Measurements from ENCODE around the gene OLFML2A. TPM values are rescaled to one million over a fixed set of nuclear protein-coding genes. Genes with fewer than 3 reads are reported as not detected.

OLFML2A gene
- total RNA-seq, 6 experiments from 2014 or later, result 0.12 to 0.74 (median 0.40) TPM

DNA sequence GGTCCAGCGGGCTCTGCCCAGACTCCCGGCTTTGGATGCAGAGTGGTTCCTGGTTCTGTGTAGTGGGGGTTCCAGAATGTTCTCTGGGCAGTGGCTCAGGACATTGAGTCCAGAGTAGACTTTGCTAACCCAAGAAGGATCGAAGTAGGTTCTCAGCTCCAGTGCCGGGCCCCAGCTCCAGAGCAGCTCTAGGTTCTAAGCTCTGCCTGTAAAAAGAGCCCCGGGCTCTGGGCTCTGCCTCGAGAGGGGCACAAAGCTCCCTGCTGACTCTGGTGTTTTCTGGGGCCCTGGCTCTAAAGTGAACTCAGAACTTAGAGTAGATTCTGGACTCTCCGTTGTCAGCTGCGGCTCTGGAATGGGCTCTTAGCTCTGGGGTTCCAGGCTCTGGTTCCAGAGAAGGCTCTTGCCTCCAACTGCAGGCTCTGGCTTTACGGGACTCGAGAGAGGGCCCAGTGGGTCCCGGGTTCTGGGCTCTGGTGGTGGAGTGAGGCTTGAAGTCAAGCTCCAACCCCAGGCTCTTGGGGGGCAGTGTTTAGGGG is 76.7 kb downstream of the OLFML2A start:
- H3K27me3 ChIP-seq, result no peaks in the 10 kb centered on the region
- ATAC-seq (peak in 1 of 4 donors; percentile 2), DNase-seq (no peak)
- intact Hi-C loops (cut with DNase I), result loop anchor here (5.0 kb wide), 1 partner anchor 76 kb away; the partner anchor contains the start of gene OLFML2A (in 2 of the 2)
- H3K9me3 ChIP-seq, result no peaks in the 10 kb centered on the region
- H3K4me3 ChIP-seq, result peak overlapping the region; percentile 20 to 50 (median 46)
- peaks cover 0 to 3% (median 0%) of the 10 kb centered on the region in 4 donors for H3K4me1 ChIP-seq
- WGBS (ENCODE audit: insufficient coverage, low coverage, low lambda C conversion rate, missing lambda C conversion rate), result 40% methylated on average over 1 of the region's 11 CpGs
- TF ChIP-seq, protein P1, sequence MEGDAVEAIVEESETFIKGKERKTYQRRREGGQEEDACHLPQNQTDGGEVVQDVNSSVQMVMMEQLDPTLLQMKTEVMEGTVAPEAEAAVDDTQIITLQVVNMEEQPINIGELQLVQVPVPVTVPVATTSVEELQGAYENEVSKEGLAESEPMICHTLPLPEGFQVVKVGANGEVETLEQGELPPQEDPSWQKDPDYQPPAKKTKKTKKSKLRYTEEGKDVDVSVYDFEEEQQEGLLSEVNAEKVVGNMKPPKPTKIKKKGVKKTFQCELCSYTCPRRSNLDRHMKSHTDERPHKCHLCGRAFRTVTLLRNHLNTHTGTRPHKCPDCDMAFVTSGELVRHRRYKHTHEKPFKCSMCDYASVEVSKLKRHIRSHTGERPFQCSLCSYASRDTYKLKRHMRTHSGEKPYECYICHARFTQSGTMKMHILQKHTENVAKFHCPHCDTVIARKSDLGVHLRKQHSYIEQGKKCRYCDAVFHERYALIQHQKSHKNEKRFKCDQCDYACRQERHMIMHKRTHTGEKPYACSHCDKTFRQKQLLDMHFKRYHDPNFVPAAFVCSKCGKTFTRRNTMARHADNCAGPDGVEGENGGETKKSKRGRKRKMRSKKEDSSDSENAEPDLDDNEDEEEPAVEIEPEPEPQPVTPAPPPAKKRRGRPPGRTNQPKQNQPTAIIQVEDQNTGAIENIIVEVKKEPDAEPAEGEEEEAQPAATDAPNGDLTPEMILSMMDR (IDR thresholded peaks at IDR 0.05), result no peak
- TF ChIP-seq POLR2A (IDR thresholded peaks at IDR 0.05), result no peak
- no peak overlapping the region for H3K27ac ChIP-seq
- peaks cover 0 to 18% (median 9%) of the 10 kb centered on the region in 4 donors for H3K36me3 ChIP-seq

DNA sequence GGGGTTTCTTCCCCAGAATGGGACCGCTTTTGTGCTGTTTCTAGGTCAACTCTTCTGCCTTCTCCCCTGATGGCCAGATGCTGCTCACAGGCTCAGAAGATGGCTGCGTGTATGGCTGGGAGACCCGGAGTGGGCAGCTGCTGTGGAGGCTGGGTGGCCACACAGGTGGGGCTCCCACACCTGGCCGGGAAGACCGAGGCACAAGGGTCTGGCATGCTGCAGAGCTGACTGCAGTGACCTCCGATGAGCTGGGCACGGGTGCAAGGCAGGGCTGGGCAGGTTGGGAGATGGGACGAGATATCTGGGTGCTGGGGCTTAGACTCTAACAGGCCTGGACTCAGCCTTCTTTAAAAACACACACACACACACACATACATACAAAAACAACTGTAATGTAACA is 77.2 kb downstream of the OLFML2A start:
- Histone ChIP-seq H3K4me1 (peaks cover 0 to 3% (median 0%) of the 10 kb centered on the region in 4 donors), H3K36me3 (peaks cover 0 to 23% (median 12%) of the 10 kb centered on the region in 4 donors), H3K9me3 (no peaks in the 10 kb centered on the region), H3K4me3 (no peak overlapping the region), H3K27me3 (no peaks in the 10 kb centered on the region), H3K27ac (no peak overlapping the region)
- DNase-seq (no peak), ATAC-seq (no peak)
- TF ChIP-seq POLR2A (IDR thresholded peaks at IDR 0.05), result no peak
- TF ChIP-seq, protein P1 (IDR thresholded peaks at IDR 0.05), result no peak
- WGBS (ENCODE audit: insufficient coverage, low coverage, low lambda C conversion rate, missing lambda C conversion rate), result 60% methylated on average over 2 of the region's 8 CpGs
- intact Hi-C loops (cut with DNase I), result loop anchor here (5.0 kb wide), 1 partner anchor 77 kb away; the partner anchor contains the start of gene OLFML2A (in 2 of the 2)

DNA sequence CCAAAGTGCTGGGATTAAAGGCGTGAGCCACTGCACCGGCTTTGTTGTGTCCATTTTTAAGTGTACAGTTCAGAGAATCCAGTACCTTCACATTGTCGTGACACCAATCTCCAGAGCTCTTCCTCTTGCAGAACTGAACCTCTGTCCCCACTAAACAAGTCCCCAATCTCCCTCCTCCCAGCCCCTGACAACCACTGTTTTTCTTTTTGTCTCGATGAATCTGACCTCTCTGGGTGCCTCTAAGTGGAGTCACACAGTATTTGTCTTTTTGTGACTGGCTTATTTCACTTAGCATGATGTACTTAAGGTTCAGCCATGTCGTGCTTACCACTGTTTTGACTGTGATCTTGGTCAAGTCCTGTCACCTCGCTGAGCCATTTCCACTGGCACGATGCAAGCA is 77.9 kb downstream of the OLFML2A start:
- peaks cover 0 to 7% (median 0%) of the 10 kb centered on the region in 4 donors for H3K4me1 ChIP-seq
- no peaks in the 10 kb centered on the region for H3K27me3 ChIP-seq
- no peak overlapping the region for H3K27ac ChIP-seq
- no peak for TF ChIP-seq POLR2A (IDR thresholded peaks at IDR 0.05)
- TF ChIP-seq, protein P1 (IDR thresholded peaks at IDR 0.05), result no peak
- DNase-seq (no peak), ATAC-seq (no peak)
- intact Hi-C loops (cut with DNase I), result loop anchor here (5.0 kb wide), 1 partner anchor 78 kb away; the partner anchor contains the start of gene OLFML2A (in 2 of the 2)
- H3K4me3 ChIP-seq, result no peak overlapping the region
- peaks cover 0 to 30% (median 15%) of the 10 kb centered on the region in 4 donors for H3K36me3 ChIP-seq
- WGBS (ENCODE audit: insufficient coverage, low coverage, low lambda C conversion rate, missing lambda C conversion rate), result 28% methylated on average over 6 of the region's 7 CpGs
- no peaks in the 10 kb centered on the region for H3K9me3 ChIP-seq

DNA sequence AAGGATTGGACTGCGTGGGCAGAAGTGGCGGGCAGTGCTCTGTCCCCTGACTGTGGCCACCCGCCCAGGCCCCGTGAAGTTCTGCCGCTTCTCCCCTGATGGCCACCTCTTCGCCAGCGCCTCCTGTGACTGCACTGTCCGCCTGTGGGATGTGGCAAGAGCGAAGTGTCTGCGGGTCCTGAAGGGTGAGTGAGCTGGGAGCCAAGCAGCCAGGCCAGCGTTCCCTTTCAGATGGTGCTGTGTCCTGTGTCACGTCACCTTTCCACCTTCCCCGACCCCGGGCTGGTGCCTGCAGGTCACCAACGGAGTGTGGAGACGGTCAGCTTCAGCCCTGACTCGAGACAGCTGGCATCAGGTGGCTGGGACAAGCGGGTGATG is 78.6 kb downstream of the OLFML2A start:
- H3K4me1 ChIP-seq, result peaks cover 0 to 12% (median 3%) of the 10 kb centered on the region in 4 donors
- H3K4me3 ChIP-seq, result no peak overlapping the region
- no peaks in the 10 kb centered on the region for H3K9me3 ChIP-seq
- 59% methylated on average over 10 of the region's 18 CpGs for WGBS (ENCODE audit: insufficient coverage, low coverage, low lambda C conversion rate, missing lambda C conversion rate)
- H3K36me3 ChIP-seq, result peaks cover 0 to 37% (median 19%) of the 10 kb centered on the region in 4 donors
- DNase-seq, result no peak
- no peak overlapping the region for H3K27ac ChIP-seq
- H3K27me3 ChIP-seq, result no peaks in the 10 kb centered on the region
- ATAC-seq, result no peak
- intact Hi-C loops (cut with DNase I), result no loop called here
- TF ChIP-seq POLR2A (IDR thresholded peaks at IDR 0.05), result no peak
- TF ChIP-seq, protein P1 (IDR thresholded peaks at IDR 0.05), result no peak
